Keratinocyte (primary cell): Measurements from ENCODE around the gene GGACT. TPM values are rescaled to one million over a fixed set of nuclear protein-coding genes. Genes with fewer than 3 reads are reported as not detected.

Experiments used
- DNase-seq: peaks from one replicate; pipeline ENCODE4 v3.0.0-alpha.2; 2011; ENCODE audit warnings: low read depth, missing footprints, low spot score
- FAIRE-seq: peaks from 2 replicates; lab custom pipeline; 2011; peaks lifted over from hg19 to GRCh38; lab: Jason Lieb, UNC
- H2AFZ ChIP-seq: 2 replicates; pipeline ENCODE4 v1.6.0; 2012; ENCODE audit warnings: low read length, control low read depth, inconsistent platforms; ENCODE audit not compliant: control insufficient read depth
- H3K27ac ChIP-seq: 2 replicates; pipeline ENCODE4 v1.5.1; 2011; ENCODE audit warnings: low read length; ENCODE audit not compliant: control insufficient read depth, insufficient read depth
- H3K27me3 ChIP-seq: 3 replicates; pipeline ENCODE4 v1.6.0; 2011; ENCODE audit warnings: low read length; ENCODE audit not compliant: control insufficient read depth, insufficient read depth; ENCODE audit errors: extremely low read depth
- H3K36me3 ChIP-seq, 2 experiments: 2 replicates in 1 of 2; 3 replicates in 1 of 2; pipeline ENCODE4 v1.5.1; 2011; ENCODE audit warnings: low read length in 2 of 2, mild to moderate bottlenecking in 1 of 2; ENCODE audit not compliant: control insufficient read depth in 2 of 2, insufficient read depth in 2 of 2; ENCODE audit errors: extremely low read depth in 1 of 2
- H3K4me1 ChIP-seq: 3 replicates; pipeline ENCODE4 v1.5.1; 2011; ENCODE audit warnings: low read length; ENCODE audit not compliant: control insufficient read depth, insufficient read depth; ENCODE audit errors: extremely low read depth
- H3K4me2 ChIP-seq: 3 replicates; pipeline ENCODE4 v1.6.0; 2011; ENCODE audit warnings: low read depth, low read length; ENCODE audit not compliant: control insufficient read depth, insufficient read depth; ENCODE audit errors: extremely low read depth
- H3K4me3 ChIP-seq, 3 experiments: fragments of 200-600 bp in 1 of 3; sonication (generic) in 1 of 3; 2 replicates in 2 of 3; 3 replicates in 1 of 3; pipeline ENCODE4 v1.5.1; 2011 to 2016; ENCODE audit warnings: low read length in 3 of 3, mild to moderate bottlenecking in 3 of 3, control low read depth in 2 of 3, inconsistent platforms in 1 of 3, low read depth in 1 of 3, mixed read lengths in 1 of 3, mixed run types in 1 of 3, moderate library complexity in 1 of 3; ENCODE audit not compliant: control insufficient read depth in 2 of 3, insufficient read depth in 2 of 3; ENCODE audit errors: extremely low read depth in 1 of 3
- H3K79me2 ChIP-seq: 2 replicates; pipeline ENCODE4 v1.6.0; 2012; ENCODE audit warnings: low read length; ENCODE audit not compliant: control insufficient read depth, insufficient read depth
- H3K9ac ChIP-seq: 3 replicates; pipeline ENCODE4 v1.6.0; 2011; ENCODE audit warnings: low read length; ENCODE audit not compliant: control insufficient read depth, insufficient read depth; ENCODE audit errors: extremely low read depth
- H3K9me1 ChIP-seq: 3 replicates; pipeline ENCODE4 v1.6.0; 2011; ENCODE audit warnings: low read length; ENCODE audit not compliant: control insufficient read depth, insufficient read depth; ENCODE audit errors: extremely low read depth
- H3K9me3 ChIP-seq: 2 replicates; pipeline ENCODE4 v1.5.1; 2012; ENCODE audit warnings: low read depth, low read length; ENCODE audit not compliant: control insufficient read depth
- H4K20me1 ChIP-seq: 3 replicates; pipeline ENCODE4 v1.6.0; 2011; ENCODE audit warnings: low read length; ENCODE audit not compliant: control insufficient read depth, insufficient read depth; ENCODE audit errors: extremely low read depth
- CTCF ChIP-seq, 3 experiments: IDR thresholded peaks in 1 of 3; conservative IDR thresholded peaks in 1 of 3; optimal IDR thresholded peaks in 1 of 3; 2 replicates in 2 of 3; 3 replicates in 1 of 3; pipeline versions ENCODE3 to v1.5.1; 2011; ENCODE audit warnings: low read length in 3 of 3, mild to moderate bottlenecking in 3 of 3, moderate library complexity in 2 of 3, control low read depth in 1 of 3, inconsistent platforms in 1 of 3; ENCODE audit not compliant: insufficient read depth in 2 of 3; ENCODE audit errors: extremely low read depth in 1 of 3
- EZH2 ChIP-seq: IDR thresholded peaks from one replicate; pipeline ENCODE4 v1.6.1; 2012; ENCODE audit warnings: inconsistent platforms, mild to moderate bottlenecking, low read length, moderate library complexity
- dilution Hi-C: fragments of 300-500 bp; cut with MboI; formaldehyde crosslinking; loops from one replicate; pipeline ENCODE4 v1.7.0; 2020; ENCODE audit warnings: low sequenced_read_pairs; ENCODE audit not compliant: extremely low pct_ligation_motif_present
- polyA plus RNA-seq, 5 experiments: library from polyadenylated mRNA; depleted of rRNA in 3 of 5; stranded (reverse) in 3 of 5; stranded (forward) in 1 of 5; unstranded in 1 of 5; fragments of >200 nt; gene quantifications; 1 replicate in 1 of 5; 2 replicates in 3 of 5; 3 replicates in 1 of 5; pipeline versions ENCODE4 v1.2.1 to v1.2.3, GENCODE V29; 2011 to 2012; ENCODE audit warnings: missing spikeins in 2 of 5, low read depth in 1 of 5, low replicate concordance in 1 of 5

GGACT gene
- polyA plus RNA-seq, 1 donor (not counting 4 experiments of a cell fraction or from before 2014, with no cell fraction given), result 8.2 TPM

GRCh38 chr13:100633461-100633860 is 44.9 kb upstream of the GGACT start:
- H2AFZ ChIP-seq, result no peak overlapping the region
- FAIRE-seq, result peak; percentile 59
- no peaks in the 10 kb centered on the region for H3K79me2 ChIP-seq
- no peak overlapping the region for H3K4me2 ChIP-seq
- H3K27me3 ChIP-seq, result no peaks in the 10 kb centered on the region
- dilution Hi-C loops, result no loop called here
- H4K20me1 ChIP-seq, result no peaks in the 10 kb centered on the region
- H3K9me3 ChIP-seq, result no peaks in the 10 kb centered on the region
- TF ChIP-seq EZH2, result no peak
- no peak for TF ChIP-seq CTCF (optimal IDR thresholded peaks at IDR 0.05 in 1 of 3, IDR thresholded peaks at IDR 0.05 in 1 of 3, conservative IDR thresholded peaks at IDR 0.05 in 1 of 3; ENCODE audit: extremely low read depth in 1 of 3, insufficient read depth in 2 of 3, low read length in 3 of 3)
- no peak overlapping the region for H3K27ac ChIP-seq
- no peak overlapping the region for H3K4me3 ChIP-seq
- H3K9ac ChIP-seq, result no peak overlapping the region
- H3K36me3 ChIP-seq, result peaks cover 0 to 2% of the 10 kb centered on the region in 2 experiments
- peak; percentile 38 for DNase-seq
- H3K4me1 ChIP-seq, result no peaks in the 10 kb centered on the region
- no peaks in the 10 kb centered on the region for H3K9me1 ChIP-seq

GRCh38 chr13:100630555-100630954 is 42.0 kb upstream of the GGACT start:
- H3K4me1 ChIP-seq, result no peaks in the 10 kb centered on the region
- TF ChIP-seq EZH2 (no peak), CTCF (optimal IDR thresholded peaks at IDR 0.05 in 1 of 3, IDR thresholded peaks at IDR 0.05 in 1 of 3, conservative IDR thresholded peaks at IDR 0.05 in 1 of 3; ENCODE audit: extremely low read depth in 1 of 3, insufficient read depth in 2 of 3, low read length in 3 of 3) (no peak)
- no peaks in the 10 kb centered on the region for H4K20me1 ChIP-seq
- H2AFZ ChIP-seq, result no peak overlapping the region
- DNase-seq (no peak), FAIRE-seq (no peak)
- H3K9me1 ChIP-seq, result no peaks in the 10 kb centered on the region
- H3K4me2 ChIP-seq, result no peak overlapping the region
- H3K27ac ChIP-seq, result no peak overlapping the region
- H3K9ac ChIP-seq, result no peak overlapping the region
- no peaks in the 10 kb centered on the region for H3K9me3 ChIP-seq
- dilution Hi-C loops, result no loop called here
- H3K79me2 ChIP-seq, result no peaks in the 10 kb centered on the region
- H3K27me3 ChIP-seq, result no peaks in the 10 kb centered on the region
- H3K4me3 ChIP-seq, result no peak overlapping the region
- H3K36me3 ChIP-seq, result peaks cover 0 to 4% of the 10 kb centered on the region in 2 experiments
